DOHH2 (cell line): ENCODE results near the gene DDX51.

Source experiments
- CTCF ChIP-seq: fragments of 200-600 bp; sonication (generic); IDR thresholded peaks from one replicate; pipeline ENCODE4 v1.5.1; 2014; ENCODE audit warnings: antibody characterized with exemption, mild to moderate bottlenecking, low read depth, low read length; ENCODE audit not compliant: poor library complexity, severe bottlenecking
- EZH2phosphoT487 ChIP-seq: fragments of 200-600 bp; sonication (generic); IDR thresholded peaks from 2 replicates; pipeline ENCODE4 v1.6.1; 2017; ENCODE audit warnings: borderline replicate concordance, mild to moderate bottlenecking, antibody characterized with exemption, low read length, moderate library complexity, mixed read lengths

GRCh38 chr12:132108211-132108832 is 35.8 kb downstream of the DDX51 start:
- TF ChIP-seq CTCF: no peak
- TF ChIP-seq EZH2phosphoT487: no peak
